ENCODE data around the gene ZFAND3. TPM values are rescaled to one million over a fixed set of nuclear protein-coding genes. Genes with fewer than 3 reads are reported as not detected.

ZFAND3 gene
- polyA plus RNA-seq, 2 of the 4 experiments (the other 2 are of a cell fraction), result 12.0 to 50.0 TPM

DNA sequence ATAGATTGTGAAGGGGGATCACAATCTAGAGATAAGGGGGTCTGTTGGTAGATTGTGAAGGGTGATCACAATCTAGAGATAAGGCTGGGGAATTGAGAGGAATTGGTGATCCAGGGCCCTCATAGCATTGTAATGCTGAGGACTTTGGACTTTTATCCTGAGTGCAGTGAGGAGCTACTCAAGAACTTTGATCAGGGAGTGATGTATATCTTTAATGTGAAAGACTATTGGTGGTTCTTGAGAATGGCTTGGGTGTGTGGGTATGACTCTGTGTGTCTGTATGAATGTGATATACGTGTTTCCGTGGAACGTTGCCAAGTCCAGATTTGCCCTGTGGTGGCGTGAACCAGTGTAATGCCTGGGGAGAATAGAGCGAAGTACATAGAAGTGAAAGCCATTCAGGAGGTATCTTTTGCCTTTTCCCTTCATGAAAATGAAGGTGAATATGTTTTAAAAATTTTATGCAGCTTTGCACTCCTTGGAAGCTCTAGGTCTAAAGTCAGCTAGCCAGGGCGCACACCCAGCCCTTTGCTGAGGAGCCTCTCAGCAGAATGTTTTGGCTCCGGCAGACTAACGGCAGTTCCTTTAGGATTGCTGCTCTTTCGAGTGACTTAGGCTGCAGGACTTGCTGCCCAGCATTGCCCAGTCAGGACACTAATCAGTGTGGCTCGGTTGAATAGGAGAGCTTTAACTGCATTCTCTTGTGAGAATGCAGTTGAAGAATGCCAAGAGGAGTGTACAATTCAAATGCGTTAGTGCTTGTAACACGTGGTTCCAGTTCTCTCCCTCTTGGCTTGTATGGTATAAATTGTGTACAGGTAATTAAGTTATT is 3.5 kb downstream of the ZFAND3 start:
- CTCF ChIA-PET, result interaction anchor here (1.0 kb wide), 1 partner anchor 32 kb away, joined by 3 read pairs; no protein-coding TSS in a partner anchor
- Histone ChIP-seq H3K4me3 (no peak overlapping the region), H3K9me3 (no peaks in the 10 kb centered on the region), H3K4me2 (peak overlapping the region; percentile 80), H3K4me1 (peaks cover 36% of the 10 kb centered on the region), H3K27ac (no peak overlapping the region)
- POLR2A ChIA-PET, result no interaction called here
- ATAC-seq, result no peak
- 66% methylated on average over 10 of the region's 12 CpGs for WGBS (ENCODE audit: missing lambda C conversion rate)
- TF ChIP-seq FOXS1 (CRISPR knock-in tag; IDR thresholded peaks at IDR 0.05), result no peak
- DNase-seq (ENCODE audit: low read depth in 1 of 2, low spot score in 1 of 2), result no peak
- FAIRE-seq, result no peak

DNA sequence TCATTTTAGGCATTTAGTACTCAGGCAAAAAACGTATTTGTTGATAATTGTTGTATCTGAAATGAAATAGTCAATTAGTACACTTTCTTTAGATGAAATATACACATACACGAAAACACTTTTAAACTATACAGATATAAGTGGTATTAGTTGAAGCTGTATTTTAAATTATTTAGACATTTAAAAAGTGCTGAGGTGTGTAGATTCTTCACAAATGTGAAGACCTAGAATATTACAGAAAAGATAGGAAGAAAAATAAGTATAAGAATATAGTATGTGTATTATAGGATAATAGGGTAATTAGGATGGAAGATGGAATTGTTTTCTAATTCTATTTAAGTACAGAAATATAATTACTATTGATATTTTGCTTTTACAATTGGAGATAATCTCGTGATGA is 4.6 kb downstream of the ZFAND3 start:
- ChIA-PET POLR2A (no interaction called here), CTCF (interaction anchor here (1.3 kb wide), 1 partner anchor 746 kb away, joined by 3 read pairs; no protein-coding TSS in a partner anchor)
- Histone ChIP-seq H3K4me1 (peaks cover 34% of the 10 kb centered on the region), H3K4me3 (no peak overlapping the region), H3K27ac (no peak overlapping the region), H3K9me3 (no peaks in the 10 kb centered on the region), H3K4me2 (no peak overlapping the region)
- no peak for DNase-seq (ENCODE audit: low read depth in 1 of 2, low spot score in 1 of 2)
- no peak for ATAC-seq
- FAIRE-seq, result no peak
- WGBS (ENCODE audit: missing lambda C conversion rate), result 83% methylated on average over 3 of the region's 3 CpGs
- peak; percentile 24 for TF ChIP-seq MAFK (IDR thresholded peaks at IDR 0.05; ENCODE audit: partially characterized antibody)
- no peak for TF ChIP-seq NFE2L2 (conservative IDR thresholded peaks at IDR 0.05; ENCODE audit: low read length)

DNA sequence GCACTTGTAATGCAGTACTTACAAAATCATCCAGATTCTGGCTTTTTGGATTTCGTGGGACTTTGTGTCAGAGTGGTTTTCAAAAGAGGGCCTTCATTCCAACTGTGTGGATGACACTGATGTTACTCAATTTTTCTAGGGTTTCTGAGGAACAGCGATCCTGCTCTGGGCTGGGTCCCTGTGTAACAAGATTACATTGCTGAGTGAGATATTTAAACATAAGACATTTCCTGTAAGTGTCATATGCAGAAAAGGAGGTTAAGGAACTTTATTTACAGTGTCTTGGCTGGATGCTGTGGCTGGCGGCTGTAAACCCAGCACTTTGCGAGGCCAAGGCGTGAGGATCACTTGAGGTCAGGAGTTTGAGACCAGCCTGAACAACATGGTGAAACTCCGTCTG is 6.7 kb downstream of the ZFAND3 start:
- TF ChIP-seq RNF2 (IDR thresholded peaks at IDR 0.05; ENCODE audit: borderline replicate concordance, low read depth) (no peak), CHD2 (IDR thresholded peaks at IDR 0.05; ENCODE audit: low read length, partially characterized antibody) (no peak), EHF (CRISPR knock-in tag; IDR thresholded peaks at IDR 0.05) (no peak), NPAS2 (CRISPR knock-in tag; IDR thresholded peaks at IDR 0.05; ENCODE audit: borderline replicate concordance) (no peak), TFCP2L1 (CRISPR knock-in tag; IDR thresholded peaks at IDR 0.05) (no peak), KDM5A (IDR thresholded peaks at IDR 0.05) (no peak), EP300 (IDR thresholded peaks at IDR 0.05) (no peak), MYC (IDR thresholded peaks at IDR 0.05; ENCODE audit: borderline replicate concordance, low read length) (no peak), HOXB13 (CRISPR knock-in tag; IDR thresholded peaks at IDR 0.05; ENCODE audit: low read depth) (no peak), BHLHE40 (IDR thresholded peaks at IDR 0.05; ENCODE audit: low read depth, low read length) (no peak), RAD21 (conservative IDR thresholded peaks at IDR 0.05 in 1 of 2, IDR thresholded peaks at IDR 0.05 in 1 of 2) (no peak), JUN (IDR thresholded peaks at IDR 0.05) (no peak)
- TF ChIP-seq, protein P1, sequence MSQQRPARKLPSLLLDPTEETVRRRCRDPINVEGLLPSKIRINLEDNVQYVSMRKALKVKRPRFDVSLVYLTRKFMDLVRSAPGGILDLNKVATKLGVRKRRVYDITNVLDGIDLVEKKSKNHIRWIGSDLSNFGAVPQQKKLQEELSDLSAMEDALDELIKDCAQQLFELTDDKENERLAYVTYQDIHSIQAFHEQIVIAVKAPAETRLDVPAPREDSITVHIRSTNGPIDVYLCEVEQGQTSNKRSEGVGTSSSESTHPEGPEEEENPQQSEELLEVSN (IDR thresholded peaks at IDR 0.05; ENCODE audit: borderline replicate concordance, low read depth), result no peak
- TF ChIP-seq, protein P2, sequence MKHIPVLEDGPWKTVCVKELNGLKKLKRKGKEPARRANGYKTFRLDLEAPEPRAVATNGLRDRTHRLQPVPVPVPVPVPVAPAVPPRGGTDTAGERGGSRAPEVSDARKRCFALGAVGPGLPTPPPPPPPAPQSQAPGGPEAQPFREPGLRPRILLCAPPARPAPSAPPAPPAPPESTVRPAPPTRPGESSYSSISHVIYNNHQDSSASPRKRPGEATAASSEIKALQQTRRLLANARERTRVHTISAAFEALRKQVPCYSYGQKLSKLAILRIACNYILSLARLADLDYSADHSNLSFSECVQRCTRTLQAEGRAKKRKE (CRISPR knock-in tag; IDR thresholded peaks at IDR 0.05; ENCODE audit: low read depth), result no peak
- TF ChIP-seq, protein P3, sequence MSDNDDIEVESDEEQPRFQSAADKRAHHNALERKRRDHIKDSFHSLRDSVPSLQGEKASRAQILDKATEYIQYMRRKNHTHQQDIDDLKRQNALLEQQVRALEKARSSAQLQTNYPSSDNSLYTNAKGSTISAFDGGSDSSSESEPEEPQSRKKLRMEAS (IDR thresholded peaks at IDR 0.05), result no peak
- TF ChIP-seq, protein P4, sequence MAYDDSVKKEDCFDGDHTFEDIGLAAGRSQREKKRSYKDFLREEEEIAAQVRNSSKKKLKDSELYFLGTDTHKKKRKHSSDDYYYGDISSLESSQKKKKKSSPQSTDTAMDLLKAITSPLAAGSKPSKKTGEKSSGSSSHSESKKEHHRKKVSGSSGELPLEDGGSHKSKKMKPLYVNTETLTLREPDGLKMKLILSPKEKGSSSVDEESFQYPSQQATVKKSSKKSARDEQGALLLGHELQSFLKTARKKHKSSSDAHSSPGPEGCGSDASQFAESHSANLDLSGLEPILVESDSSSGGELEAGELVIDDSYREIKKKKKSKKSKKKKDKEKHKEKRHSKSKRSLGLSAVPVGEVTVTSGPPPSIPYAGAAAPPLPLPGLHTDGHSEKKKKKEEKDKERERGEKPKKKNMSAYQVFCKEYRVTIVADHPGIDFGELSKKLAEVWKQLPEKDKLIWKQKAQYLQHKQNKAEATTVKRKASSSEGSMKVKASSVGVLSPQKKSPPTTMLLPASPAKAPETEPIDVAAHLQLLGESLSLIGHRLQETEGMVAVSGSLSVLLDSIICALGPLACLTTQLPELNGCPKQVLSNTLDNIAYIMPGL (CRISPR knock-in tag; IDR thresholded peaks at IDR 0.05; ENCODE audit: borderline replicate concordance), result no peak
- TF ChIP-seq, protein P5, sequence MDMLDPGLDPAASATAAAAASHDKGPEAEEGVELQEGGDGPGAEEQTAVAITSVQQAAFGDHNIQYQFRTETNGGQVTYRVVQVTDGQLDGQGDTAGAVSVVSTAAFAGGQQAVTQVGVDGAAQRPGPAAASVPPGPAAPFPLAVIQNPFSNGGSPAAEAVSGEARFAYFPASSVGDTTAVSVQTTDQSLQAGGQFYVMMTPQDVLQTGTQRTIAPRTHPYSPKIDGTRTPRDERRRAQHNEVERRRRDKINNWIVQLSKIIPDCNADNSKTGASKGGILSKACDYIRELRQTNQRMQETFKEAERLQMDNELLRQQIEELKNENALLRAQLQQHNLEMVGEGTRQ (IDR thresholded peaks at IDR 0.05), result no peak
- Histone ChIP-seq H3K9me3 (no peaks in the 10 kb centered on the region), H3K4me2 (no peak overlapping the region), H3K4me3 (no peak overlapping the region), H3K27ac (no peak overlapping the region), H3K4me1 (peaks cover 31% of the 10 kb centered on the region)
- WGBS (ENCODE audit: missing lambda C conversion rate), result 93% methylated on average over 6 of the region's 6 CpGs
- FAIRE-seq, result no peak
- no peak for ATAC-seq
- DNase-seq (ENCODE audit: low read depth in 1 of 2, low spot score in 1 of 2), result no peak
- ChIA-PET CTCF (no interaction called here), POLR2A (no interaction called here)

Data from A549 (cell line).